ENCODE data around the gene LZTS3. TPM values are rescaled to one million over a fixed set of nuclear protein-coding genes. Genes with fewer than 3 reads are reported as not detected.
"Not testable (repeated sequence)": the region's sequence is repeated elsewhere in the genome, so short reads cannot be mapped to it uniquely, and the experiment has no call there.

LZTS3 gene
- polyA plus RNA-seq, 3 donors, result 16.5 to 20.6 (median 19.9) TPM

- DNase-seq, result no peak
Measured at GRCh38 chr20:3194617-3195280, 21.4 kb upstream of the LZTS3 start.

- no peak for DNase-seq
Measured at GRCh38 chr20:3193806-3194616, 20.7 kb upstream of the LZTS3 start.

DNA sequence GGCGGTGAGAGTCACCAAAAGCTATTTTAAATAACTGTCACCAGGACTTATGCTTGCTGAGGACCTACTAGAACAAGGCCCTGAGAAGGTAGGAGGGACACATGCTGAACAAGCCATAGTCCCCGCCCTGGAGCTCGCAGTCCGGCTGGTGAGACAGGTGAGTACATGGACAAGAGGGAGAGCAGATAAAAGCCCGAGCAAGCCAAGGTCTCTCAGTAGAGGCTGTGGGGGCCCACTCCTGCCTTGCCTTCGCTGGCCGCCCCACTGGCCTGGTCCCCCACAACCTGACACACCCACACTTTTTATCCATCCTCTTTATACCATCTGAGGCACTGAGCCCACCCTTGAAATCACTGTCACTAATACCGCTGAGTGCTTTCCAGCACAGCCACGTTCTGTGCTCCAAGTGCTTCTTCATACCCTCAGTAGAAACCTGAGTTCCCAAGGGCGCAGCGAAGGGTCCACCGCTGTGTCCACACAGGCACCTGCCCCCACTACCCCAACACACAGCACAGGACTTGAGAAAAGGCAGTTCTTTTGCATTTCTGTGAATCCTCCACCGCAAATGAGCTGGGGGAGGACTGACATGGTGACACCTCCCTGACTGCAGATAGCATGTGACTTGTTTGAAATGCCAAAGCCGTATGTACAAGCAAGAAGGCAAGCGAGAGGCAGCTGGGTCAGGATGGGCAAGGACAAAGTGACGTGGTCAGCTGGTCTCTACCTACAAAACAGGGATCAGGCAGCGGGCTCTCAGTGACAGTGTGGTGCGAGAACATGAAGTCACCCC lies 19.1 kb upstream of the LZTS3 start:
- DNase-seq, result no peak

GRCh38 chr20:3190681-3191111 lies 17.3 kb upstream of the LZTS3 start:
- DNase-seq, result no peak

DNA sequence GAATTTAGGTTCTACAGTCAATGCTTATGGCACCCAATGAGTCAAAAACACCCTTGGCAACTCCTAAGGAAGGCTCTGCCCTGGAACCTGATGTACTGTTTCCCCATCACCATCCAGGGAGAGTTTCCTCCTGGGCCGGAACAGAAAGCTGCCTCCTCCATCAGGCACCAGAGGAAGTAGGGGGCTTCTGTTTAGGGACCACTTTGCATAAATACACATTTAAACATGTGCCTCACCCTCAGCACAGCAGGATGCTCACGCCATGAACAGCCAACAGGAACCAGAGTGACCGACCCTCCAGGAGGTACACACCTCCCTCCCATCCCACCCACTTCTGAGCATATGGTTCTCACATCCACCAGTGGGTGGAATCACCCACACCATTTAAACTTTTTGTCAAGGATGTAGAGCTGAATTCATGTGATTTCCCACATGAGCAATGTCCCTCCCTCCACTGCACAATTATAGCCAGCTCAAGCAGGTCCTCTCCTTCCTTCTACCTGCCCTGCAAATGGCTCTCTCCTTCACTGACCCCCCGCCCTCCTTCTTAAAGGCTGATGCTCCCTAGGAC lies 16.3 kb upstream of the LZTS3 start:
- no peak for DNase-seq

- no peak for DNase-seq
Measured at GRCh38 chr20:3188823-3189413, 15.6 kb upstream of the LZTS3 start.

- not testable (repeated sequence) for DNase-seq
Measured at GRCh38 chr20:3187861-3188260, 14.5 kb upstream of the LZTS3 start.

DNA sequence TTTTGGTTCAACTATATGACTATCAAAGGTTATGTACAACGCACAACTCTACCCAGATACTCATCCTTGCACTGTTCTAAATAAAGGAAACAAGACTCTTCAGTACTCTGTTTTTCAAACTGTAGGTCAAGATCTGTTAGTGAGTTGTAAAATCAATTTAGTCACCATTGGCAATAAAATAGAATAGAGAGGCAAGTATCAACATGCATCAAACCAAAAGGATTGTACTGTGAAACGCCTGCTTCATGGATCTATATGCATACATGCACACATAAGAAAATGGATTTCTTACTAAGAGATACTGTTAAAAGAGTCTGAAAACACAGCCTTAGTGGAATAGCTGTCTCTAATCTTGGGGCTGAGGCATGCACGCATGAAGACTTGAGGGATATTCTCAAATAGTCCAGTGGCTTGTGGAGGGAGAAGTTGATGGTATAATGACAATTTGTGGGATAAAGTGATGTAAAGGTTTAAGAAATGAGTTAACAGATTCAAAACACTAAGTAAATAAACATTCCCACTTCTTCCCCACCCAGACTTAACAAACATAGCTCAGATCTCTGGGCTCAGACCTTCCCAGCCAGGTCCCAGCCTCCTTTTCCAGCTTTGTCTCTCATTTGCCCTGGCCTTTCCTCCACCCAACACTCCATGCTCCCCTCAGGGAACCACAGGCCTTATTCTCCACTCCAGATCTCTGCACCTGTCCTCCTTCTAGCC lies 10.7 kb upstream of the LZTS3 start:
- no peak for DNase-seq

DNA sequence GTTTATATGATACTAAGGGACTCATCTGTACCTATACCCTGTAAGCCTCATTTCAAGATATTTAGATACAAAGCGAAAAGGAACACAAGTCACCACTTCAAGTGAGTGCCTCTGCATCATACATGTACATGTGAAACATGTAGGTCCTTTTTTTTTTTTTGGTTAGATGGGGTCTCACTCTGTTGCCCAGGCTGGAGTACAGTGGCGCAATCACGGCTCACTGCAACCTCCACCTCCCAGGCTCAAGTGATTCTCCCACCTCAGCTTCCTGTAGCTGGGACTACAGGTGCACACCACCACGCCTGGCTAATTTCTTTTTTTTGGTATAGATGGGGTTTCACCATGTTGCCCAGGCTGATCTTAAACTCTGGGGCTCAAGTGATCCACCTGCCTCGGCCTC lies 9.1 kb upstream of the LZTS3 start:
- not testable (repeated sequence) for DNase-seq

GRCh38 chr20:3181270-3181669 lies 7.9 kb upstream of the LZTS3 start:
- DNase-seq, result no peak

GRCh38 chr20:3180319-3180718 lies 7.0 kb upstream of the LZTS3 start:
- no peak for DNase-seq

DNA sequence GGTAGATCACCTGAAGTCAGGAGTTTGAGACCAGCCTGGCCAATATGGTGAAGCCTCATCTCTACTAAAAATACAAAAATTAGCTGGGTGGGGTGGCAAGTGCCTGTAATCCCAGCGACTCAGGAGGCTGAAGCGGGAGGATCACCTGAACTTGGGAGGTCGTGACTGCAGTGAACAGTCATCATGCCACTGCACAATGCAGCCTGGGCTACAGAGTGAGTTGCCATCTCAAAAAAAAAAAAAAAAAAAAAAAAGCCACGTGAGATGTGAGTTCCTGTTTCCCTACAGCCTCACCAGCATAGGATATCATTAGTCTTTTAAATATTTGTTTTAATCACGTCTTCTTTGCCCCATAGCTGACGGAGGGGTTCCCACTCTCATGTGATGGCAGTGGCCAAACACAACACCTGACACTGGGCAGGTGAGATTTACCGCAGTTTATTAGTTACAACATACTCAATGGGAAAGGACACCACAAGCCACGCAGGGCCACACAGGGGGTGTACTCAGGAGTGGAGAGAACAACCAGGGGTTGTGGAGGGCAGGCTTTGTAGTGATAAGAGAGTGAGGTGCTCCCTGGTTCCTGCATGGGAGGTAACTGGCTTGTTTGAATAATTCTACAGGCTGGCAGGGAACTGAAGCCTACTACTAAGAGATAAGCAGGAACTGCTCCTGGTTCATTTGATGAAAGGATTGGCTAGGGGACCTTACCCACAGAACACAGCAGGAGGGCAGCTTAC lies 4.6 kb upstream of the LZTS3 start:
- DNase-seq, result no peak

DNA sequence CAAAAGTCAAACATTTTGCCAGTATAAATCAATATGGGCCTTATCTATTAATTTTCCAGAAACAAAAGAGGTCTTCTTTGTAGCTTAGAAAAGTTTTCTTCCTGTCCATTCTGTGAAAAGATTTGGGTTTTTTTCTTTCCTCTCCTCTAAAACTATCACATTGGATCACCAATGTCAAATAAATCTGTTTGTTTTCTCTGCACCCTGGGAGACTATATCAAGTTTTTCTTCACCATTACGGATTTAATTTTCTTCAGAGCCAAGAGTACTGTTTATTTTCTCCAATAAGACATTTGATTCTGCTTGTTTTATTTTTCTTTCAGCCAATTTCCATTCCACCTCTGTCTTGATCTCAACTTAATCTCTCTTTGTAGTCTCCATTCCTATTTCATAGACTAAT lies 1.9 kb upstream of the LZTS3 start:
- DNase-seq, result no peak

- no peak for DNase-seq
Measured at GRCh38 chr20:3174442-3175261, 1.3 kb upstream of the LZTS3 start.

- DNase-seq, result peak; percentile 91
Measured at GRCh38 chr20:3173610-3174441, 477 bp upstream of the LZTS3 start.

- no peak for DNase-seq
Measured at GRCh38 chr20:3172126-3172932, 1.0 kb downstream of the LZTS3 start.

- DNase-seq, result no peak
Measured at GRCh38 chr20:3171391-3172125, 1.8 kb downstream of the LZTS3 start.
